Measurements from ENCODE around the gene HIPK2. TPM values are rescaled to one million over a fixed set of nuclear protein-coding genes. Genes with fewer than 3 reads are reported as not detected.

The HIPK2 gene
- total RNA-seq, 1 donor = 28.8 TPM

DNA sequence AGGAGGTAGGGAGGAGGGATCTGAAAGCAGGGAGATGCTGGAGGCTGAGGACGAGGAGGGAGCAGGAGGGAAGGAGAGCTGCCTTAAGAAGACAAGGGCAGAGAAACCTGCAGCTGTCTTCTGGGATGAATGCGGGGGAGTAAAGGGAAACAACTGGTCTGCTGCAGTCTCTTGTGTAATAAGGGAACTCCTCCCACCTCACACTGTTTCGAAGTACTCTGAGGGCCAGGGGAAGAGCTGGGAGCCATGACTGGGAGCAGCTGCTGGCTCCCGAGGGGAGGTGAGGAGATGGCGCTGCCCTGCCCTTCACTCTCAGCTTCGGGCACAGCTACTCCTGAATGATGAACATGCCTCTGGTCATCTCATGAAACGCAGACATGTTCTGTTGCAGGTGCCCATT is 189.2 kb downstream of the HIPK2 start:
- H3K4me3 ChIP-seq (ENCODE audit: low read depth, low read length) = no peak overlapping the region
- TF ChIP-seq, protein P1, sequence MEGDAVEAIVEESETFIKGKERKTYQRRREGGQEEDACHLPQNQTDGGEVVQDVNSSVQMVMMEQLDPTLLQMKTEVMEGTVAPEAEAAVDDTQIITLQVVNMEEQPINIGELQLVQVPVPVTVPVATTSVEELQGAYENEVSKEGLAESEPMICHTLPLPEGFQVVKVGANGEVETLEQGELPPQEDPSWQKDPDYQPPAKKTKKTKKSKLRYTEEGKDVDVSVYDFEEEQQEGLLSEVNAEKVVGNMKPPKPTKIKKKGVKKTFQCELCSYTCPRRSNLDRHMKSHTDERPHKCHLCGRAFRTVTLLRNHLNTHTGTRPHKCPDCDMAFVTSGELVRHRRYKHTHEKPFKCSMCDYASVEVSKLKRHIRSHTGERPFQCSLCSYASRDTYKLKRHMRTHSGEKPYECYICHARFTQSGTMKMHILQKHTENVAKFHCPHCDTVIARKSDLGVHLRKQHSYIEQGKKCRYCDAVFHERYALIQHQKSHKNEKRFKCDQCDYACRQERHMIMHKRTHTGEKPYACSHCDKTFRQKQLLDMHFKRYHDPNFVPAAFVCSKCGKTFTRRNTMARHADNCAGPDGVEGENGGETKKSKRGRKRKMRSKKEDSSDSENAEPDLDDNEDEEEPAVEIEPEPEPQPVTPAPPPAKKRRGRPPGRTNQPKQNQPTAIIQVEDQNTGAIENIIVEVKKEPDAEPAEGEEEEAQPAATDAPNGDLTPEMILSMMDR (IDR thresholded peaks at IDR 0.05; ENCODE audit: insufficient read depth, low read length) = no peak
- DNase-seq (ENCODE audit: low read depth) = peak; percentile 51

DNA sequence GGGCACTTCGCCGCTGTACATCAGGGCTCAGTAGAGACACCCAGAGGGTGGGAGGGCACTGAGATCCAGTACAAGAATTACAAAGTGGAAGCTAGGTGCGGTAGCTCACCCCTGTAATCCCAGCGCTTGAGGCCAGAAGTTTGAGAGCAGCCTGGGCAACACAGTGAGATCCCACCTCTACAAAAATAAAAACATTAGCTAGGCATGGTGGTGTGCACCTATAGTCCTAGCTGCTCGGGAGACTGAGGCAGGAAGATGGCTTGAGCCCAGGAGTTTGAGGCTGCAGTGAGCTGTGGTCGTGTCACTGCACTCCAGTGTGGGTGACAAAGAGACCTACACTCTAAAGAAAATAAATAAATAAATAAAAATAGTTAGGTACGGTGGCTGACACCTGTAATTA is 190.3 kb downstream of the HIPK2 start:
- no peak overlapping the region for H3K4me3 ChIP-seq (ENCODE audit: low read depth, low read length)
- TF ChIP-seq, protein P1 (IDR thresholded peaks at IDR 0.05; ENCODE audit: insufficient read depth, low read length) = no peak
- no peak for DNase-seq (ENCODE audit: low read depth)

DNA sequence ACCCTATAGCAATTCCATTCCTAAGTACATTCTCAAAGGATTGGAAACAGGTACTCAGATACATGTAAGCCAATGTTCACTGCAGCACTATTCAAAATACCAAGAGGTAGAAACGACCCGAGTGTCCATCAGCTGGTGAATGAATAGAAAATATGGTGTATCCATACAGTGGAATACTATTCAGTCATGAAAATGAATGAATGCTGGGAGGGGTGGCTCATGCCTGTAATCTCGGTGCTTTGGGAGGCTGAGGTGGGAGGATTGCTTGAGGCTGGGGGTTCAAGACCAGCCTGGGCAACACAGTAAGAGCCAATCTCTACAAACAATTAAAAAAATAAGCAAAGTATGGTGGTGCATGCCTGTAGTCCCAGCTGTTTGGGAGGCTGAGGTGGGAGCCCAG is 191.5 kb downstream of the HIPK2 start:
- no peak overlapping the region for H3K4me3 ChIP-seq (ENCODE audit: low read depth, low read length)
- DNase-seq (ENCODE audit: low read depth) = no peak
- TF ChIP-seq, protein P1 (IDR thresholded peaks at IDR 0.05; ENCODE audit: insufficient read depth, low read length) = no peak

GRCh38 chr7:139585042-139585441 is 192.8 kb downstream of the HIPK2 start:
- TF ChIP-seq, protein P1 (IDR thresholded peaks at IDR 0.05; ENCODE audit: insufficient read depth, low read length) = no peak
- no peak overlapping the region for H3K4me3 ChIP-seq (ENCODE audit: low read depth, low read length)
- no peak for DNase-seq (ENCODE audit: low read depth)

DNA sequence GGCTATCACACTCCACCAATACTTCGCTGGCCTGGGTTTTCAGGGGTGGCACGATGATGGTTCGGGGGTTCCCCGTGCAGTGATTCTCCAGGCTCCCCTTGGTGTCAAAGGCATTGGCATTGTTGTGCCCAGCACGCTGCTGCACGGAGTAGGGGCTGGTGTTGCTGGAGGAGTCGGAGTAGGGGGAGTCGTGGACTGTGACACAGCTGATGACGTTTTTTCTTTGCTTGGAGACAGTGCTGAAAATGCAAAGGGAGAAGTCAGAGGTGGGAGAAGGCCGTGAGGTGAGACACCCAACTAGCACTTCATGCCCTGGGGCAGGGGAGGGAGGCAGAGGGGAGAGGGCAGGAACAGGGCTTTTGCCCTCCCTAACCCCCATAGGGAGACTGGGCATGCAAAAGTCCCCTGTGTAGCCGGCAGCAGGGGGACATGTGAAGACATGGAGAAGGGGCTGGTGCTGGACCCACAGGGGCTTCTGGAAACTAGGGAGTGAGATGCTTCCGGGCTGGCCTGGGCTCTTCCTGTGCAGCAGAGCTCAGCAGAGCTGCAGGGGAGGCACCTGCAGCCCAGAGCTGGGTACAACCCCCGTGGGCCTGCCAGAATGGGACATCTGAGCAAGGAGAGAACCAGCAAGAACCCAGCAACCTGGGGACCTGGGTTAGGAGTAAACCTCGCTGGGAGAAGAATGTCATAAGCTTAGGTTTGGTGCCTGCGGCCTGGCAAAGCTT is 193.8 kb downstream of the HIPK2 start:
- H3K4me3 ChIP-seq (ENCODE audit: low read depth, low read length) = no peak overlapping the region
- DNase-seq (ENCODE audit: low read depth) = no peak
- TF ChIP-seq, protein P1 (IDR thresholded peaks at IDR 0.05; ENCODE audit: insufficient read depth, low read length) = no peak

GRCh38 chr7:139582671-139583155 is 195.1 kb downstream of the HIPK2 start:
- no peak overlapping the region for H3K4me3 ChIP-seq (ENCODE audit: low read depth, low read length)
- TF ChIP-seq, protein P1 (IDR thresholded peaks at IDR 0.05; ENCODE audit: insufficient read depth, low read length) = no peak
- no peak for DNase-seq (ENCODE audit: low read depth)
